BJ (cell line): ENCODE measurements around the gene TMEM204. TPM values are rescaled to one million over a fixed set of nuclear protein-coding genes. Genes with fewer than 3 reads are reported as not detected.

Source experiments
- CTCF ChIA-PET: fragments of 350-600 bp; formaldehyde crosslinking; extraction: SDS; loops from one replicate; lab custom pipeline; 2021; ENCODE audit warnings: antibody characterized with exemption, inconsistent platforms; lab: Yijun Ruan, JAX
- POLR2A ChIA-PET: fragments of 300-600 bp; sonication (Branson Sonifier 250); formaldehyde crosslinking; extraction: SDS; loops from one replicate; lab custom pipeline; 2021; ENCODE audit warnings: antibody characterized with exemption; lab: Charles Lee
- DNase-seq: peaks from one replicate; pipeline ENCODE4 v3.0.0-alpha.2; 2011; ENCODE audit warnings: low read depth
- H3K27me3 ChIP-seq: 2 replicates; pipeline ENCODE4 v1.6.0; 2011; ENCODE audit warnings: low read length; ENCODE audit not compliant: control insufficient read depth, insufficient read depth
- H3K36me3 ChIP-seq: 2 replicates; pipeline ENCODE4 v1.5.1; 2011; ENCODE audit warnings: low read length; ENCODE audit not compliant: control insufficient read depth, insufficient read depth
- H3K4me3 ChIP-seq: 2 replicates; pipeline ENCODE4 v1.5.1; 2011; ENCODE audit warnings: low read depth, mild to moderate bottlenecking, control low read depth, low read length
- CTCF ChIP-seq: IDR thresholded peaks from 2 replicates; pipeline ENCODE4 v1.5.1; 2011; ENCODE audit warnings: low read depth, mild to moderate bottlenecking, control low read depth, inconsistent platforms, low read length, moderate library complexity; ENCODE audit not compliant: insufficient read depth
- polyA plus RNA-seq: library from polyadenylated mRNA; depleted of rRNA; stranded (reverse); fragments of >200 nt; gene quantifications from 2 replicates; pipeline ENCODE4 v1.2.3, GENCODE V29; 2011

The TMEM204 gene
- polyA plus RNA-seq, 1 experiment: 81.9 TPM

- DNase-seq: no peak
- no peaks in the 10 kb centered on the region for H3K27me3 ChIP-seq
- peaks cover 8% of the 10 kb centered on the region for H3K36me3 ChIP-seq
- TF ChIP-seq CTCF: no peak
- CTCF ChIA-PET: no interaction called here
- POLR2A ChIA-PET: no interaction called here
- no peak overlapping the region for H3K4me3 ChIP-seq
Measured at GRCh38 chr16:1509307-1510221, 23.9 kb upstream of the TMEM204 start.

GRCh38 chr16:1510272-1510671 is 23.2 kb upstream of the TMEM204 start:
- TF ChIP-seq CTCF: no peak
- ChIA-PET POLR2A (no interaction called here), CTCF (interaction anchor here (1.3 kb wide), 1 partner anchor 9 kb away, joined by 4 read pairs; no protein-coding TSS in a partner anchor)
- Histone ChIP-seq H3K4me3 (no peak overlapping the region), H3K27me3 (no peaks in the 10 kb centered on the region), H3K36me3 (peaks cover 8% of the 10 kb centered on the region)
- no peak for DNase-seq

- no peak for TF ChIP-seq CTCF
- ChIA-PET POLR2A (no interaction called here), CTCF (interaction anchor here (0.6 to 1.3 kb wide), 2 partner anchors 8 to 28 kb away, joined by 4 to 5 read pairs; no protein-coding TSS in a partner anchor)
- H3K36me3 ChIP-seq: peaks cover 8% of the 10 kb centered on the region
- no peak overlapping the region for H3K4me3 ChIP-seq
- no peaks in the 10 kb centered on the region for H3K27me3 ChIP-seq
- DNase-seq: no peak
Measured at GRCh38 chr16:1510941-1511351, 22.5 kb upstream of the TMEM204 start.

- no peak for TF ChIP-seq CTCF
- ChIA-PET POLR2A (interaction anchor here (0.6 kb wide), 1 partner anchor 1171 kb away, joined by 3 read pairs; the partner anchor contains the start of gene KCTD5), CTCF (interaction anchor here (1.3 to 1.6 kb wide), 2 partner anchors 7 to 26 kb away, joined by 4 read pairs; no protein-coding TSS in a partner anchor)
- no peak for DNase-seq
- no peak overlapping the region for H3K4me3 ChIP-seq
- H3K27me3 ChIP-seq: no peaks in the 10 kb centered on the region
- H3K36me3 ChIP-seq: peaks cover 5% of the 10 kb centered on the region
Measured at GRCh38 chr16:1511662-1512569, 21.6 kb upstream of the TMEM204 start.
